Fibroblast of lung (primary cell): ENCODE results near the gene RALGPS2.

Experiments
- EZH2 ChIP-seq: IDR thresholded peaks from 2 replicates; pipeline ENCODE4 v1.5.1; 2012; ENCODE audit warnings: low read length, control low read depth, mild to moderate bottlenecking; ENCODE audit errors: missing control alignments
- TF ChIP-seq, protein P1 (sequence below), 2 donors: IDR thresholded peaks in 1 of 2; conservative IDR thresholded peaks in 1 of 2; 1 replicate in 1 of 2; 2 replicates in 1 of 2; pipeline ENCODE4 v1.5.1; 2011 to 2012; ENCODE audit warnings: low read length in 2 of 2, control low read depth in 1 of 2, inconsistent platforms in 1 of 2, low read depth in 1 of 2, mild to moderate bottlenecking in 1 of 2

DNA sequence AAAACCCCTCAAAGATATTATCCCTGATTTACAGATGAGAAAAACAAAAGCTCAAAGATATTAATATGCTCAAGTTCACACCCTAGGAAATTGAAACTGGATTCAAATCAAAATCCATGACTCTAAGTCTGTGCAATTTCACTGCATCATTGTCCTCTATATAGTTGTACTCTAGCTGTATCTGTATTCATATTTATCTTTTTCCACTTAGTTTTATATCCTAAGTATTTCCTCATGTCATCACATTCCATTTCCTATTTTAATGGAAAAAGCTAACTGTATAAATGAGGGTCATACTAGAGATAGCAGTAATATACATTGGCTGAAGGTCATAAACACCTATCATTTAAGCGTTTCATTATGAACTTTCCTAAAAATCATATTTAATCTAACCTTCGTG, 42.2 kb upstream of the RALGPS2 start:
- TF ChIP-seq, protein P1, sequence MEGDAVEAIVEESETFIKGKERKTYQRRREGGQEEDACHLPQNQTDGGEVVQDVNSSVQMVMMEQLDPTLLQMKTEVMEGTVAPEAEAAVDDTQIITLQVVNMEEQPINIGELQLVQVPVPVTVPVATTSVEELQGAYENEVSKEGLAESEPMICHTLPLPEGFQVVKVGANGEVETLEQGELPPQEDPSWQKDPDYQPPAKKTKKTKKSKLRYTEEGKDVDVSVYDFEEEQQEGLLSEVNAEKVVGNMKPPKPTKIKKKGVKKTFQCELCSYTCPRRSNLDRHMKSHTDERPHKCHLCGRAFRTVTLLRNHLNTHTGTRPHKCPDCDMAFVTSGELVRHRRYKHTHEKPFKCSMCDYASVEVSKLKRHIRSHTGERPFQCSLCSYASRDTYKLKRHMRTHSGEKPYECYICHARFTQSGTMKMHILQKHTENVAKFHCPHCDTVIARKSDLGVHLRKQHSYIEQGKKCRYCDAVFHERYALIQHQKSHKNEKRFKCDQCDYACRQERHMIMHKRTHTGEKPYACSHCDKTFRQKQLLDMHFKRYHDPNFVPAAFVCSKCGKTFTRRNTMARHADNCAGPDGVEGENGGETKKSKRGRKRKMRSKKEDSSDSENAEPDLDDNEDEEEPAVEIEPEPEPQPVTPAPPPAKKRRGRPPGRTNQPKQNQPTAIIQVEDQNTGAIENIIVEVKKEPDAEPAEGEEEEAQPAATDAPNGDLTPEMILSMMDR (conservative IDR thresholded peaks at IDR 0.05 in 1 of 2, IDR thresholded peaks at IDR 0.05 in 1 of 2; ENCODE audit: low read depth in 1 of 2, low read length in 2 of 2), result no peak
- no peak for TF ChIP-seq EZH2
